Hepatocyte (in vitro differentiated cells): ENCODE measurements around the gene SLFNL1.

Source experiments
- EZH2 ChIP-seq: fragments of 200-600 bp; sonication (generic); IDR thresholded peaks from 2 replicates; pipeline ENCODE4 v1.6.1; 2016; ENCODE audit warnings: antibody characterized with exemption, mild to moderate bottlenecking, borderline replicate concordance
- EZH2phosphoT487 ChIP-seq: fragments of 200-600 bp; sonication (generic); IDR thresholded peaks from one replicate; pipeline ENCODE4 v1.6.1; 2018; ENCODE audit warnings: antibody characterized with exemption, mild to moderate bottlenecking, low read depth, moderate library complexity; ENCODE audit not compliant: unreplicated experiment, severe bottlenecking
- TF ChIP-seq, protein P1 (sequence below): fragments of 200-600 bp; sonication (generic); IDR thresholded peaks from 2 replicates; pipeline ENCODE4 v1.5.1; 2016; ENCODE audit warnings: antibody characterized with exemption, mild to moderate bottlenecking; ENCODE audit not compliant: poor library complexity

GRCh38 chr1:40998668-40999067 lies 22.9 kb downstream of the SLFNL1 start:
- TF ChIP-seq, protein P1, sequence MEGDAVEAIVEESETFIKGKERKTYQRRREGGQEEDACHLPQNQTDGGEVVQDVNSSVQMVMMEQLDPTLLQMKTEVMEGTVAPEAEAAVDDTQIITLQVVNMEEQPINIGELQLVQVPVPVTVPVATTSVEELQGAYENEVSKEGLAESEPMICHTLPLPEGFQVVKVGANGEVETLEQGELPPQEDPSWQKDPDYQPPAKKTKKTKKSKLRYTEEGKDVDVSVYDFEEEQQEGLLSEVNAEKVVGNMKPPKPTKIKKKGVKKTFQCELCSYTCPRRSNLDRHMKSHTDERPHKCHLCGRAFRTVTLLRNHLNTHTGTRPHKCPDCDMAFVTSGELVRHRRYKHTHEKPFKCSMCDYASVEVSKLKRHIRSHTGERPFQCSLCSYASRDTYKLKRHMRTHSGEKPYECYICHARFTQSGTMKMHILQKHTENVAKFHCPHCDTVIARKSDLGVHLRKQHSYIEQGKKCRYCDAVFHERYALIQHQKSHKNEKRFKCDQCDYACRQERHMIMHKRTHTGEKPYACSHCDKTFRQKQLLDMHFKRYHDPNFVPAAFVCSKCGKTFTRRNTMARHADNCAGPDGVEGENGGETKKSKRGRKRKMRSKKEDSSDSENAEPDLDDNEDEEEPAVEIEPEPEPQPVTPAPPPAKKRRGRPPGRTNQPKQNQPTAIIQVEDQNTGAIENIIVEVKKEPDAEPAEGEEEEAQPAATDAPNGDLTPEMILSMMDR = no peak
- no peak for TF ChIP-seq EZH2
- TF ChIP-seq EZH2phosphoT487 = no peak
